Measurements from ENCODE around the gene ASB16. TPM values are rescaled to one million over a fixed set of nuclear protein-coding genes. Genes with fewer than 3 reads are reported as not detected.

ASB16 gene
- total RNA-seq, 5 donors from 2014 or later (not counting 1 experiment from before 2014, with no cell fraction given): 0.15 TPM; not detected in 4

- Histone ChIP-seq H3K36me3 (ENCODE audit: control insufficient read depth in 2 of 2, extremely low read depth in 1 of 2, insufficient read depth in 1 of 2, low read length in 1 of 2) (peaks cover 0 to 2% of the 10 kb centered on the region in 2 donors), H3K27ac (ENCODE audit: low read length) (no peak overlapping the region), H3K27me3 (replicated peaks in 1 of 2; ENCODE audit: control insufficient read depth in 2 of 2, extremely low read depth in 1 of 2, insufficient read depth in 2 of 2, low read length in 1 of 2) (peaks cover 0 to under 1% of the 10 kb centered on the region in 2 experiments), H3K9me3 (no peaks in the 10 kb centered on the region), H3K4me1 (ENCODE audit: control insufficient read depth in 1 of 2, extremely low read depth in 1 of 2, insufficient read depth in 2 of 2, low read length in 2 of 2) (peaks cover 0 to 2% of the 10 kb centered on the region in 2 experiments), H3K4me3 (ENCODE audit: control insufficient read depth in 1 of 2, extremely low read depth in 1 of 2, low read length in 1 of 2) (no peak overlapping the region)
- WGBS (ENCODE audit: insufficient coverage): 77% methylated on average over 9 of the region's 15 CpGs
- Mint-ChIP-seq H3K27ac (peak overlapping the region in 1 of 2 donors; percentile 70), H3K4me3 (no peak overlapping the region), H3K9me3 (no peaks in the 10 kb centered on the region), H3K4me1 (peaks cover 0 to 6% (median 5%) of the 10 kb centered on the region in 3 donors), H3K36me3 (no peaks in the 10 kb centered on the region), H3K27me3 (no peaks in the 10 kb centered on the region)
- CTCF ChIA-PET: no interaction called here
- POLR2A ChIA-PET: no interaction called here
- ATAC-seq (replicated peaks in 1 of 4) (peak; percentile 42 to 64 (median 56)), DNase-seq (peak in 10 of 35 experiments; percentile 7 to 39 (median 18))
Observed at GRCh38 chr17:44159519-44160210, 10.8 kb upstream of the ASB16 start.

DNA sequence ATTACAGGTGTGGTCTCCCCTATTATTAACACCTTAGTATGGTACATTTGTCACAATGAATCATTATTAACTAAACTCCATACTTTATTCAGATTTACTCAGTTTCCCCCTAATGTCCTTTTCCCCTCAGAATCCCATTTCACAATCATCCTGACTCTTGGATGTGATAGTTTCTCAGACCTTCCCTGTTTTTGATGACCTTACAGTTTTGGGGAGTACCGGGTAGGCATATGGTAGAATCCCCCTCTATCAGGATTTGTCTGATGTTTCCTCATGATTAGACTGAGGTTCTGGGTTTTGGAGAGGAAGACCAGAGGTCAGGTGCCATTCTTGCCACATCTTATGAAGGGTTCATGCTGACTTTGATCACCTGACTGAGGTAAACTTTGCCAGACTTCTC lies 6.0 kb upstream of the ASB16 start:
- ChIA-PET CTCF (no interaction called here), POLR2A (no interaction called here)
- H3K4me3 ChIP-seq (ENCODE audit: control insufficient read depth in 1 of 2, extremely low read depth in 1 of 2, low read length in 1 of 2): no peak overlapping the region
- Mint-ChIP-seq H3K9me3 (no peaks in the 10 kb centered on the region), H3K27me3 (no peaks in the 10 kb centered on the region), H3K27ac (no peak overlapping the region), H3K4me3 (no peak overlapping the region), H3K4me1 (peaks cover 11 to 15% (median 13%) of the 10 kb centered on the region in 3 donors), H3K36me3 (no peaks in the 10 kb centered on the region)
- DNase-seq (no peak), ATAC-seq (replicated peaks in 1 of 4) (no peak)
- H3K36me3 ChIP-seq (ENCODE audit: control insufficient read depth in 2 of 2, extremely low read depth in 1 of 2, insufficient read depth in 1 of 2, low read length in 1 of 2): no peaks in the 10 kb centered on the region
- no CpG with 5 or more reads among the region's 1 CpG for WGBS (ENCODE audit: insufficient coverage)
- no peak overlapping the region for H3K27ac ChIP-seq (ENCODE audit: low read length)
- peaks cover 0 to 11% of the 10 kb centered on the region in 2 experiments for H3K4me1 ChIP-seq (ENCODE audit: control insufficient read depth in 1 of 2, extremely low read depth in 1 of 2, insufficient read depth in 2 of 2, low read length in 2 of 2)
- no peaks in the 10 kb centered on the region for H3K27me3 ChIP-seq (replicated peaks in 1 of 2; ENCODE audit: control insufficient read depth in 2 of 2, extremely low read depth in 1 of 2, insufficient read depth in 2 of 2, low read length in 1 of 2)
- no peaks in the 10 kb centered on the region for H3K9me3 ChIP-seq

DNA sequence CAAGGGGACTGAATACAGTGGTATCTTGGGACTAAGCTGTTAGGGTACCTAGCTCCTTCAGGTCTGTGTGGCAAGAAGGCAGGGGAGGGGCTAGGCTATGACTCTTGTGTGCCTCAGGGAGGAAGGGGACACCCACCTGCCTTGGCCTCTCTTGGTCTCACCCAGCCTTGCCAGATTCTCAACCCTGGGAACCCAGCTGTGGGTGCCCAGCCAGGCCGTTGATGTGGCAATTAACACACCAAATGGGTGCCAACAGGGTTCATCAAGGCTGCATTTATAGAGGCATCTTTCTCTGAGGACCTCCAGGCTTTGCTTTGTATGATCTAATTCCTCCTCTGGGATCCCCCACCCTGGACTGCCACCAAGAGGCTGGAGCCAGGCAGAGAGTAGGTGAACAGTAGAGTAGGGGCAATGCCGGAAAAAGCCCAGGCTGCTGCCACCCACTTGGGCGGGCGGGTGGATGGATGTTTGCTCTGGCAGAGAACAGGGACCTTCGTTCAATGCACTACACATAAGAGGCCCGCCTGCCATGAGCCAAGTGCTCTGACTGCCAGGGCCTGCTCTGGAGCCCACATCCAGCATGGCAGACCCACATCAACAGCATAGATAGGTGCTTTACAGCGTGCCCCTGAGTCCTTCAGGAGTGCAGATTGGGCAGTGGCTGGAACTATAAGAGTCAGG lies 3.2 kb upstream of the ASB16 start:
- no peaks in the 10 kb centered on the region for H3K27me3 Mint-ChIP-seq
- no peak overlapping the region for H3K4me3 Mint-ChIP-seq
- WGBS (ENCODE audit: insufficient coverage): 82% methylated on average over 3 of the region's 7 CpGs
- H3K36me3 Mint-ChIP-seq: no peaks in the 10 kb centered on the region
- Histone ChIP-seq H3K36me3 (ENCODE audit: control insufficient read depth in 2 of 2, extremely low read depth in 1 of 2, insufficient read depth in 1 of 2, low read length in 1 of 2) (no peaks in the 10 kb centered on the region), H3K9me3 (no peaks in the 10 kb centered on the region), H3K4me1 (ENCODE audit: control insufficient read depth in 1 of 2, extremely low read depth in 1 of 2, insufficient read depth in 2 of 2, low read length in 2 of 2) (peaks cover 0 to 12% of the 10 kb centered on the region in 2 experiments), H3K27ac (ENCODE audit: low read length) (no peak overlapping the region), H3K4me3 (ENCODE audit: control insufficient read depth in 1 of 2, extremely low read depth in 1 of 2, low read length in 1 of 2) (no peak overlapping the region), H3K27me3 (replicated peaks in 1 of 2; ENCODE audit: control insufficient read depth in 2 of 2, extremely low read depth in 1 of 2, insufficient read depth in 2 of 2, low read length in 1 of 2) (no peaks in the 10 kb centered on the region)
- H3K9me3 Mint-ChIP-seq: no peaks in the 10 kb centered on the region
- ChIA-PET CTCF (interaction anchor here in 1 of 2 donors (0.7 to 1.3 kb wide), 2 partner anchors 18 to 223 kb away, joined by 4 read pairs; no protein-coding TSS in a partner anchor), POLR2A (interaction anchor here (0.5 to 0.7 kb wide), 3 partner anchors 19 to 894 kb away, joined by 3 to 8 read pairs (median 5); partner anchors contain the start of gene NMT1 (in 1 of the 2))
- H3K27ac Mint-ChIP-seq: no peak overlapping the region
- ATAC-seq (replicated peaks in 1 of 4) (no peak), DNase-seq (no peak)
- H3K4me1 Mint-ChIP-seq: peaks cover 9 to 15% (median 13%) of the 10 kb centered on the region in 3 donors

DNA sequence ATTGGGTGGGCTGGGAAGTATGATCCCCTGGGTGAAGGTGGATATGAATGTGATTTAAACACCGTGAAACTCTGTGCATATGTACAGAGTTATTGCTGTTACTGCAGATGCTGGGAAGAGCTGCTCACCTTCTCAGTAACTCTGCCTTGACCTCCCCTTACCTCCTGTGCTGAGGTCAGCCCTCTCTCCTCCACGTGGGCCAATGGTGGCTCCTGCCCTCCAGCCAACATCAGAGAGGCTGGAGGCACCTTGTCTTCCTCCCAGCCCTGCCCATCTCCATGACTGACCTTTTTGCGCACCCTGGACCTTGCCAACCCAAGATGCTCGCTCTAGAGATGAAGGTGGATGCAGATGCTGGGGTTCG lies 387 bp upstream of the ASB16 start:
- peaks cover 0 to 12% of the 10 kb centered on the region in 2 experiments for H3K4me1 ChIP-seq (ENCODE audit: control insufficient read depth in 1 of 2, extremely low read depth in 1 of 2, insufficient read depth in 2 of 2, low read length in 2 of 2)
- H3K27me3 ChIP-seq (replicated peaks in 1 of 2; ENCODE audit: control insufficient read depth in 2 of 2, extremely low read depth in 1 of 2, insufficient read depth in 2 of 2, low read length in 1 of 2): no peaks in the 10 kb centered on the region
- Mint-ChIP-seq H3K36me3 (no peaks in the 10 kb centered on the region), H3K4me1 (peaks cover 9 to 15% (median 13%) of the 10 kb centered on the region in 3 donors), H3K27me3 (no peaks in the 10 kb centered on the region), H3K4me3 (no peak overlapping the region), H3K9me3 (no peaks in the 10 kb centered on the region), H3K27ac (peak overlapping the region in 1 of 2 donors; percentile 66)
- ChIA-PET POLR2A (no interaction called here), CTCF (interaction anchor here in 1 of 2 donors (0.7 kb wide), 1 partner anchor 162 kb away, joined by 4 read pairs; no protein-coding TSS in a partner anchor)
- WGBS (ENCODE audit: insufficient coverage): 88% methylated on average over 2 of the region's 5 CpGs
- DNase-seq (no peak), ATAC-seq (replicated peaks in 1 of 4) (no peak)
- H3K36me3 ChIP-seq (ENCODE audit: control insufficient read depth in 2 of 2, extremely low read depth in 1 of 2, insufficient read depth in 1 of 2, low read length in 1 of 2): peaks cover 0 to 4% of the 10 kb centered on the region in 2 donors
- no peaks in the 10 kb centered on the region for H3K9me3 ChIP-seq
- no peak overlapping the region for H3K4me3 ChIP-seq (ENCODE audit: control insufficient read depth in 1 of 2, extremely low read depth in 1 of 2, low read length in 1 of 2)
- H3K27ac ChIP-seq (ENCODE audit: low read length): no peak overlapping the region

- H3K36me3 ChIP-seq (ENCODE audit: control insufficient read depth in 2 of 2, extremely low read depth in 1 of 2, insufficient read depth in 1 of 2, low read length in 1 of 2): peaks cover 5 to 7% of the 10 kb centered on the region in 2 donors
- no peaks in the 10 kb centered on the region for H3K27me3 ChIP-seq (replicated peaks in 1 of 2; ENCODE audit: control insufficient read depth in 2 of 2, extremely low read depth in 1 of 2, insufficient read depth in 2 of 2, low read length in 1 of 2)
- no peaks in the 10 kb centered on the region for H3K9me3 Mint-ChIP-seq
- no peak overlapping the region for H3K27ac Mint-ChIP-seq
- DNase-seq (no peak), ATAC-seq (replicated peaks in 1 of 4) (no peak)
- no peak overlapping the region for H3K4me3 ChIP-seq (ENCODE audit: control insufficient read depth in 1 of 2, extremely low read depth in 1 of 2, low read length in 1 of 2)
- POLR2A ChIA-PET: interaction anchor here in 1 of 2 donors (0.6 kb wide), 1 partner anchor 114 kb away, joined by 4 read pairs; no protein-coding TSS in a partner anchor
- H3K27ac ChIP-seq (ENCODE audit: low read length): no peak overlapping the region
- H3K4me1 ChIP-seq (ENCODE audit: control insufficient read depth in 1 of 2, extremely low read depth in 1 of 2, insufficient read depth in 2 of 2, low read length in 2 of 2): peaks cover 0 to 12% of the 10 kb centered on the region in 2 experiments
- peaks cover 9 to 15% (median 13%) of the 10 kb centered on the region in 3 donors for H3K4me1 Mint-ChIP-seq
- H3K9me3 ChIP-seq: no peaks in the 10 kb centered on the region
- H3K4me3 Mint-ChIP-seq: no peak overlapping the region
- peaks cover 9% of the 10 kb centered on the region for H3K36me3 Mint-ChIP-seq
- H3K27me3 Mint-ChIP-seq: no peaks in the 10 kb centered on the region
- CTCF ChIA-PET: interaction anchor here (0.5 to 0.8 kb wide), 5 partner anchors 31 to 1543 kb away, joined by 3 to 7 read pairs (median 5); no protein-coding TSS in a partner anchor
- whole genome bisulfite sequencing (ENCODE audit: insufficient coverage): 96% methylated on average over 15 of the region's 17 CpGs
Observed at GRCh38 chr17:44171931-44172455, 1.5 kb downstream of the ASB16 start.

- H3K27me3 Mint-ChIP-seq: no peaks in the 10 kb centered on the region
- DNase-seq (no peak), ATAC-seq (replicated peaks in 1 of 4) (no peak)
- no peak overlapping the region for H3K27ac Mint-ChIP-seq
- no peak overlapping the region for H3K4me3 Mint-ChIP-seq
- peaks cover 13% of the 10 kb centered on the region for H3K36me3 Mint-ChIP-seq
- H3K9me3 ChIP-seq: no peaks in the 10 kb centered on the region
- H3K36me3 ChIP-seq (ENCODE audit: control insufficient read depth in 2 of 2, extremely low read depth in 1 of 2, insufficient read depth in 1 of 2, low read length in 1 of 2): peaks cover 12 to 13% of the 10 kb centered on the region in 2 donors
- no peak overlapping the region for H3K4me3 ChIP-seq (ENCODE audit: control insufficient read depth in 1 of 2, extremely low read depth in 1 of 2, low read length in 1 of 2)
- H3K9me3 Mint-ChIP-seq: no peaks in the 10 kb centered on the region
- H3K27ac ChIP-seq (ENCODE audit: low read length): no peak overlapping the region
- POLR2A ChIA-PET: no interaction called here
- no peaks in the 10 kb centered on the region for H3K27me3 ChIP-seq (replicated peaks in 1 of 2; ENCODE audit: control insufficient read depth in 2 of 2, extremely low read depth in 1 of 2, insufficient read depth in 2 of 2, low read length in 1 of 2)
- H3K4me1 Mint-ChIP-seq: peaks cover 0 to 6% (median 0%) of the 10 kb centered on the region in 3 donors
- CTCF ChIA-PET: no interaction called here
- WGBS (ENCODE audit: insufficient coverage): no CpG with 5 or more reads among the region's 2 CpGs
- H3K4me1 ChIP-seq (ENCODE audit: control insufficient read depth in 1 of 2, extremely low read depth in 1 of 2, insufficient read depth in 2 of 2, low read length in 2 of 2): peaks cover 0 to 3% of the 10 kb centered on the region in 2 experiments
Observed at GRCh38 chr17:44174427-44174826, 3.9 kb downstream of the ASB16 start.

Measured in T-cell (primary cell).